Peyer's patch (tissue), 4 donors: ENCODE measurements around the gene CDKN1C. TPM values are rescaled to one million over a fixed set of nuclear protein-coding genes. Genes with fewer than 3 reads are reported as not detected.

ENCODE experiments used
- DNase-seq, 3 donors: peaks; one replicate each; pipeline ENCODE4 v3.0.0-alpha.2; 2017 to 2019
- H3K27ac ChIP-seq, 4 donors: fragments of 200-600 bp; sonication (generic); one replicate each; pipeline ENCODE4 v1.5.1; 2016 to 2019
- H3K27me3 ChIP-seq, 2 donors: fragments of 200-600 bp; sonication (generic); one replicate each; pipeline ENCODE4 v1.5.1; 2019
- H3K36me3 ChIP-seq, 3 donors: fragments of 200-600 bp; sonication (generic); one replicate each; pipeline ENCODE4 v1.5.1; 2016 to 2019
- H3K4me1 ChIP-seq, 4 donors: fragments of 200-600 bp; sonication (generic); one replicate each; pipeline ENCODE4 v1.5.1; 2016 to 2019
- H3K4me3 ChIP-seq, 4 donors: fragments of 200-600 bp; sonication (generic); 1 replicate in 3 of 4; 2 replicates in 1 of 4; pipeline ENCODE4 v1.5.1; 2016 to 2019; ENCODE audit warnings: mild to moderate bottlenecking in 1 of 4
- H3K9me3 ChIP-seq, 4 donors: fragments of 200-600 bp; sonication (generic); one replicate each; pipeline ENCODE4 v1.5.1; 2016 to 2019; ENCODE audit warnings: mild to moderate bottlenecking in 1 of 4
- CTCF ChIP-seq, 6 experiments: fragments of 450-650 bp in 4 of 6; fragments of 200-600 bp in 2 of 6; sonication (generic) in 1 of 6; IDR thresholded peaks; one replicate each; pipeline ENCODE4 v1.5.1; 2017 to 2019; ENCODE audit warnings: antibody characterized with exemption in 6 of 6, mild to moderate bottlenecking in 3 of 6, moderate library complexity in 1 of 6
- POLR2A ChIP-seq, 2 donors: fragments of 450-650 bp; IDR thresholded peaks; one replicate each; pipeline ENCODE4 v1.5.1; 2017; ENCODE audit warnings: antibody characterized with exemption in 2 of 2, mild to moderate bottlenecking in 2 of 2, moderate library complexity in 2 of 2
- total RNA-seq, 4 donors: library from RNA; depleted of rRNA; stranded (reverse); fragments of >200 nt; gene quantifications; one replicate each; pipeline ENCODE4 v1.1.0, GENCODE V29; 2016

CDKN1C gene
- total RNA-seq, 4 donors from 2014 or later: 6.1 to 22.3 (median 11.1) TPM

DNA sequence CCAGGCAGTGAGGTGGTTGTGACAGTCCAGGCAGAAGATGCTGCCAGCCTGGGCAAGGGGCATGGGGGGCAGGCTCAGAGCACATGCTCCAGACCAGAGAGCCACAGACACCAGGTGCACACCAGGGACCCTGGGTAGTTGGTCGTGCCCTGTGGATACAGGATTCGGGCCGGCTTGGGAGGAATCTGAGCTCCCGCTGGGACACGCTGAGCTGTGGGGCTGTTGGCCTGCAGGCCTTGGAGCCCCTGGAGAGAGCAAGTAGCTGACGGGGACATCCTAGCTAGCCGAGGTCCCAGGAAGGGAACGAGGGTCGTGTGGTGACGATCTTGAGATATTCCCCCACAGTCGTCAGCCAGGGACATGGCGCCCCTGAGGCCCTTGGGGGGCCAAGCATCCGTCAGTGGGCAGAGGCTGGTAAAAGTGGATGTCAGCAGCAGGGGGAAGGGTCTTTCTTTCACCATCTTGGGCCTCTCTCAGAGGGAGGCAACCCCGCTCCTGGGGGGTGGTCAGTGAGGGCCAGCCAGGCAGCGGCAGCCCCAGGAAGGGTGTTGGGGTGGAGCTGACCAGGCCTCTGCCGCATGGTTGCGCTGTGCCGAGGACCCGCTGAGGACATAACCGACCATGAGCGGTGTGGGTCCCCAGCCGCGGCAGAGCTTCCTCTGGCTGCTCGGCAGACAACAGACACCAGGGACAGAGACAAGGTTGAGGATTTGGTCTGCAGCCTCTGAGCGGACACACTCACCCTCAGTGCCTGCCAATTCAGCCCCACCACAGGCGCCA lies 44.0 kb downstream of the CDKN1C start:
- Histone ChIP-seq H3K9me3 (no peaks in the 10 kb centered on the region), H3K27ac (no peak overlapping the region), H3K27me3 (no peaks in the 10 kb centered on the region), H3K36me3 (no peaks in the 10 kb centered on the region), H3K4me3 (no peak overlapping the region), H3K4me1 (no peaks in the 10 kb centered on the region)
- no peak for TF ChIP-seq POLR2A (IDR thresholded peaks at IDR 0.05)
- no peak for DNase-seq

DNA sequence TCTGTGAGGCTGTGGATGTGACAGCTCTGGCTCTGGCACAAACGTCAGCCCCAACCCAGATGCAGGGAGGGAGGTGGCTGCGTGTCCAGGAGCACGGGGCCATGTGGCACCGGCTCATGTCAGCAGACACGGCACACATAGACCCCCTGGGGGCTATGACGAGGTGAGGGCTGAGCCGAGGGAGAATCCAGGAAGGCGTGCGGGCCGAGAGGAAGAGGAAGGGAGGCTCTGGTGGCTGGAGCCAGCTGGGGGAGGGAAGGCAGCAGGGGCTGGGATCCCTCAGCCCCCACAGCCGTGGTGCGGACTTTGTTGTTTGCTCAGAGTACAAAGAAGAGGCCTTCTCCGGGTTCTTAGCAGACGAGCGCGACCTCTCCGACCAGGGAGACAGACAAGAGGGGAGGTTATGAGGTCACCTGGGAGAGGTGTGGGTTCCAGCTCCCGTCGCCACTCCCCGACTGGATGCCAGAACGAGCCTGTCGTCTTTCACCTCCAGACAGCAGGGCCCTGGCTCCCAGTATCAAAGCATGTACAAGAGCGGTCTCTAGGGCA lies 46.1 kb downstream of the CDKN1C start:
- Histone ChIP-seq H3K9me3 (no peaks in the 10 kb centered on the region), H3K27me3 (no peaks in the 10 kb centered on the region), H3K4me1 (no peaks in the 10 kb centered on the region), H3K27ac (no peak overlapping the region), H3K4me3 (no peak overlapping the region), H3K36me3 (no peaks in the 10 kb centered on the region)
- TF ChIP-seq CTCF (IDR thresholded peaks at IDR 0.05) (no peak), POLR2A (IDR thresholded peaks at IDR 0.05) (no peak)
- no peak for DNase-seq

DNA sequence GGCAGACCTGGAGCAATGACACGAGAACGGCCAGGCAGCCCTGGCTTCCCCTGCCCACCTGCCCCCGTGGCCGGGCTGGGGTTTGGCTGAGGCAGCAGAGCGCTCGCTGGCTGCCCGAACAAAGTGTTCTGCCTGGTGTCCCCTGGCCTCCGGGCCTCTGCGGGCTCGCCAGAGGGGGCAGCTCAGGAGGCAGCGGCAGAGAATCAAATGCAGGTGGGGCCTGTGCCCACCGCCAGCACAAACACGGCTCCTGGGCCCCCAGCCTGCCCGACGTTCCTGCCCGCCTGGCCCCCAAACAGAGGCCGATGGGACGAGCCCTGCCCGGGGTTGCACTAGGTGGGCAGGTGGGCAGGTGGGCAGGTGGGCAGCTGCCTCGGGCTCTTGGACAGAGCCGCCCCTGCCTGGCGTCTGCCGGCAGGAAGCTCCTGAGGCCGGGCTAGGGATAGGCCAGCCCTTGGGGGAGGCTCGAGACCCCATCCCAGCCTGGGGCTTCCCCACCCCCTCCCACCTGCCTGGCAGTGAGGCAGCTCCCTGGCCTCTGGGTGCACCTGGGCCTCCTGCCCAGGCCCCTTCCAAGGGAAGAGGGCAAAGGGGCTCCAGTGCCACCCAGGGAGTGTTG lies 46.8 kb downstream of the CDKN1C start:
- Histone ChIP-seq H3K27ac (no peak overlapping the region), H3K4me1 (no peaks in the 10 kb centered on the region), H3K27me3 (no peaks in the 10 kb centered on the region), H3K36me3 (no peaks in the 10 kb centered on the region), H3K4me3 (no peak overlapping the region), H3K9me3 (no peaks in the 10 kb centered on the region)
- no peak for TF ChIP-seq POLR2A (IDR thresholded peaks at IDR 0.05)
- no peak for TF ChIP-seq CTCF (IDR thresholded peaks at IDR 0.05)
- DNase-seq: no peak

DNA sequence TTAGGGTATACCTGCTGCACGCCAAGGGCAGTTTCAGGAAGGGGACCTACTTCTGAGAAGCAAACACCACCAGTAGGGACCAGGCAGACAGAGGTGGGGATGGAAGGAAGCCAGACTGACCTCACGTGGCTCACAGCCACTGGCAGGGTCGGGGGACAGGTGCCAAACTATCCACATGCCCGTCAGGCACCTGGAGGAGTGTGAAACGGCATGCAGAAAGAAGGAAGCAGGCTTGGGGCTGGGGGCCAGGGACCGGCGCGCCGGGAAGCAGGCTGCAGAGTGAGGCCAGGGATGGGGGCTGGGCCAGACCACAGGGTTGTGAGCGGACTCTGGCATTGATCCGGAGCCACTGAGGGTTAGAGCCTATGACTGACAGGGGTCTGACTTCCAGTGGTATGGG lies 47.5 kb downstream of the CDKN1C start:
- no peaks in the 10 kb centered on the region for H3K4me1 ChIP-seq
- no peaks in the 10 kb centered on the region for H3K27me3 ChIP-seq
- no peaks in the 10 kb centered on the region for H3K9me3 ChIP-seq
- no peaks in the 10 kb centered on the region for H3K36me3 ChIP-seq
- no peak for TF ChIP-seq CTCF (IDR thresholded peaks at IDR 0.05)
- no peak for TF ChIP-seq POLR2A (IDR thresholded peaks at IDR 0.05)
- DNase-seq: no peak
- no peak overlapping the region for H3K27ac ChIP-seq
- no peak overlapping the region for H3K4me3 ChIP-seq

- Histone ChIP-seq H3K4me1 (no peaks in the 10 kb centered on the region), H3K9me3 (no peaks in the 10 kb centered on the region), H3K27ac (no peak overlapping the region), H3K4me3 (no peak overlapping the region), H3K36me3 (no peaks in the 10 kb centered on the region), H3K27me3 (no peaks in the 10 kb centered on the region)
- no peak for DNase-seq
- TF ChIP-seq POLR2A (IDR thresholded peaks at IDR 0.05) (no peak), CTCF (IDR thresholded peaks at IDR 0.05) (no peak)
Observed at GRCh38 chr11:2837651-2838050, 47.9 kb downstream of the CDKN1C start.

DNA sequence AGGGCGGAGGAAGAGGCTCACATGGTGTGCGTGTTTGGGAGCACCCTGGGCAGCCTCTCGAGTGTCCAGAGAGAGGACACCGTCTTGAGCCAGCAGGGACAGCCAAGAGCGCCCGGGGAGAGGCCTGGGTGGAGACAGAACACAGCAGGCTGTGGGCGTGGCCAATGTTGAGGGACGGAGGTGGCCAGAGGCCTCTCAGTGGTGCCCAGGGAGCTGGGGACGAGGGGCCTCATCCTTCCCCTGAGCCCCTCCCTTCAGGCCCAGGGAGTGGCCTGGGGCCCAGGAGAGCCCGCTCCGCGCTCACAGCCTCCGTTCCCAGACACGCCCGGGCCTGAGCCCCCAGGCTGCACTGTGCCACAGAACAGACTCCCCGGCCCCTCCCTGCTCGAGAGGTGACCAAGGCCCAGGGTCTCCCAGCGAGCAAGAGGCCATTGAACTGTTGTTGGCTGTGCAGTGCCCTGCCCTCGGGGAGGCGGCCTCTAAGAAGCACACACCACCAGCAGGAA lies 48.4 kb downstream of the CDKN1C start:
- H3K4me1 ChIP-seq: no peaks in the 10 kb centered on the region
- no peaks in the 10 kb centered on the region for H3K9me3 ChIP-seq
- no peak overlapping the region for H3K27ac ChIP-seq
- no peaks in the 10 kb centered on the region for H3K36me3 ChIP-seq
- peak; percentile 22 to 71 (median 64) for DNase-seq
- no peaks in the 10 kb centered on the region for H3K27me3 ChIP-seq
- peak in 2 of 6 experiments; percentile 5 to 29 for TF ChIP-seq CTCF (IDR thresholded peaks at IDR 0.05)
- TF ChIP-seq POLR2A (IDR thresholded peaks at IDR 0.05): no peak
- H3K4me3 ChIP-seq: no peak overlapping the region
